HG02885 (cell line): ENCODE results near the gene TSPAN7.
A peak's percentile ranks its signal among the peaks of the same experiment; 100 is the strongest.

Source experiments
- ATAC-seq: cut with Tn5 transposase; IDR thresholded peaks from one replicate; pipeline ENCODE4 v1.9.1; 2021; ENCODE audit warnings: mild to moderate bottlenecking; ENCODE audit not compliant: unreplicated experiment, poor library complexity

The TSPAN7 gene

GRCh38 chrX:38639730-38640129 lies 78.4 kb downstream of the TSPAN7 start:
- ATAC-seq: no peak

GRCh38 chrX:38641197-38641596 lies 79.9 kb downstream of the TSPAN7 start:
- ATAC-seq: no peak

GRCh38 chrX:38643903-38644302 lies 82.6 kb downstream of the TSPAN7 start:
- ATAC-seq: no peak

GRCh38 chrX:38646129-38646528 lies 84.8 kb downstream of the TSPAN7 start:
- ATAC-seq: no peak

GRCh38 chrX:38649221-38649620 lies 87.9 kb downstream of the TSPAN7 start:
- no peak for ATAC-seq

GRCh38 chrX:38649674-38650647 lies 88.6 kb downstream of the TSPAN7 start:
- no peak for ATAC-seq

- ATAC-seq: peak; percentile 57
Observed at GRCh38 chrX:38651625-38652601, 90.6 kb downstream of the TSPAN7 start.

GRCh38 chrX:38652934-38653442 lies 91.6 kb downstream of the TSPAN7 start:
- ATAC-seq: no peak

- no peak for ATAC-seq
Observed at GRCh38 chrX:38654302-38654701, 93.0 kb downstream of the TSPAN7 start.

GRCh38 chrX:38656350-38656915 lies 95.1 kb downstream of the TSPAN7 start:
- peak; percentile 42 for ATAC-seq

- peak; percentile 58 for ATAC-seq
Observed at GRCh38 chrX:38657562-38657961, 96.2 kb downstream of the TSPAN7 start.

GRCh38 chrX:38660395-38661102 lies 99.2 kb downstream of the TSPAN7 start:
- ATAC-seq: no peak

- ATAC-seq: no peak
Observed at GRCh38 chrX:38661103-38661441, 99.7 kb downstream of the TSPAN7 start.

- peak; percentile 53 for ATAC-seq
Observed at GRCh38 chrX:38661561-38661960, 100.2 kb downstream of the TSPAN7 start.

GRCh38 chrX:38662640-38663039 lies 101.3 kb downstream of the TSPAN7 start:
- no peak for ATAC-seq

- no peak for ATAC-seq
Observed at GRCh38 chrX:38664285-38664684, 102.9 kb downstream of the TSPAN7 start.

- ATAC-seq: no peak
Observed at GRCh38 chrX:38666909-38667308, 105.6 kb downstream of the TSPAN7 start.

GRCh38 chrX:38668771-38669170 lies 107.4 kb downstream of the TSPAN7 start:
- no peak for ATAC-seq

- ATAC-seq: no peak
Observed at GRCh38 chrX:38669428-38669827, 108.1 kb downstream of the TSPAN7 start.

- no peak for ATAC-seq
Observed at GRCh38 chrX:38672646-38673045, 111.3 kb downstream of the TSPAN7 start.
